ENCODE results near the gene CRMP1.

GRCh38 chr4:5852523-5853202 is 40.2 kb downstream of the CRMP1 start:
- TF ChIP-seq CTCF (IDR thresholded peaks at IDR 0.05) = no peak
- TF ChIP-seq POLR2A (IDR thresholded peaks at IDR 0.05) = no peak

Data from body of pancreas (tissue), 4 donors.